Muscle of arm (tissue), 12 donors: ENCODE results near the gene APOL5. TPM values are rescaled to one million over a fixed set of nuclear protein-coding genes. Genes with fewer than 3 reads are reported as not detected.
"Not testable (repeated sequence)": the region's sequence is repeated elsewhere in the genome, so short reads cannot be mapped to it uniquely, and the experiment has no call there.

Source experiments
- DNase-seq: peaks from one replicate; pipeline ENCODE4 v3.0.0-alpha.2; 2013
- polyA plus RNA-seq, 12 donors: library from polyadenylated mRNA; unstranded; fragments of 120-200 nt; gene quantifications; one replicate each; pipeline ENCODE4 v1.2.1, GENCODE V29; 2013; ENCODE audit not compliant: insufficient read length in 12 of 12

The APOL5 gene
- polyA plus RNA-seq, 12 donors: 0.80 to 2.2 (median 1.6) TPM; not detected in 2

- no peak for DNase-seq
Measured at GRCh38 chr22:35708917-35709316, 8.8 kb upstream of the APOL5 start.

- DNase-seq: no peak
Measured at GRCh38 chr22:35711336-35711735, 6.3 kb upstream of the APOL5 start.

GRCh38 chr22:35712672-35713071, 5.0 kb upstream of the APOL5 start:
- DNase-seq: no peak

GRCh38 chr22:35719212-35719875, 1.7 kb downstream of the APOL5 start:
- DNase-seq: no peak

GRCh38 chr22:35721960-35722359, 4.3 kb downstream of the APOL5 start:
- no peak for DNase-seq

- no peak for DNase-seq
Measured at GRCh38 chr22:35725521-35725920, 7.8 kb downstream of the APOL5 start.

GRCh38 chr22:35726398-35726797, 8.7 kb downstream of the APOL5 start:
- DNase-seq: no peak

GRCh38 chr22:35726933-35727332, 9.3 kb downstream of the APOL5 start:
- DNase-seq: no peak

- no peak for DNase-seq
Measured at GRCh38 chr22:35727436-35727835, 9.8 kb downstream of the APOL5 start.

GRCh38 chr22:35728639-35729308, 11.1 kb downstream of the APOL5 start:
- no peak for DNase-seq

- no peak for DNase-seq
Measured at GRCh38 chr22:35729309-35729698, 11.6 kb downstream of the APOL5 start.

- no peak for DNase-seq
Measured at GRCh38 chr22:35731321-35731720, 13.6 kb downstream of the APOL5 start.

- no peak for DNase-seq
Measured at GRCh38 chr22:35732116-35732515, 14.4 kb downstream of the APOL5 start.

- no peak for DNase-seq
Measured at GRCh38 chr22:35733036-35733435, 15.4 kb downstream of the APOL5 start.

- DNase-seq: peak; percentile 90
Measured at GRCh38 chr22:35733791-35734516, 16.3 kb downstream of the APOL5 start.

GRCh38 chr22:35734517-35734827, 16.8 kb downstream of the APOL5 start:
- no peak for DNase-seq

- no peak for DNase-seq
Measured at GRCh38 chr22:35735542-35735941, 17.9 kb downstream of the APOL5 start.

- no peak for DNase-seq
Measured at GRCh38 chr22:35736166-35736565, 18.5 kb downstream of the APOL5 start.

- DNase-seq: no peak
Measured at GRCh38 chr22:35736701-35737100, 19.0 kb downstream of the APOL5 start.

- not testable (repeated sequence) for DNase-seq
Measured at GRCh38 chr22:35737886-35738285, 20.2 kb downstream of the APOL5 start.

- DNase-seq: no peak
Measured at GRCh38 chr22:35739076-35739930, 21.6 kb downstream of the APOL5 start.

- no peak for DNase-seq
Measured at GRCh38 chr22:35739931-35740380, 22.3 kb downstream of the APOL5 start.
